Mammary epithelial cell (primary cell): Measurements from ENCODE around the gene NUDT13.

Source experiments
- CTCF ChIP-seq, 2 donors: IDR thresholded peaks in 1 of 2; conservative IDR thresholded peaks in 1 of 2; 2 replicates each; pipeline ENCODE4 v1.5.1; 2011 to 2012; ENCODE audit warnings: inconsistent platforms in 2 of 2, low read length in 2 of 2, mild to moderate bottlenecking in 2 of 2, control low read depth in 1 of 2, low read depth in 1 of 2; ENCODE audit not compliant: insufficient read depth in 1 of 2; ENCODE audit errors: extremely low read depth in 1 of 2
- EZH2 ChIP-seq: IDR thresholded peaks from 2 replicates; pipeline ENCODE4 v1.6.1; 2012; ENCODE audit warnings: low read length, inconsistent platforms, borderline replicate concordance

DNA sequence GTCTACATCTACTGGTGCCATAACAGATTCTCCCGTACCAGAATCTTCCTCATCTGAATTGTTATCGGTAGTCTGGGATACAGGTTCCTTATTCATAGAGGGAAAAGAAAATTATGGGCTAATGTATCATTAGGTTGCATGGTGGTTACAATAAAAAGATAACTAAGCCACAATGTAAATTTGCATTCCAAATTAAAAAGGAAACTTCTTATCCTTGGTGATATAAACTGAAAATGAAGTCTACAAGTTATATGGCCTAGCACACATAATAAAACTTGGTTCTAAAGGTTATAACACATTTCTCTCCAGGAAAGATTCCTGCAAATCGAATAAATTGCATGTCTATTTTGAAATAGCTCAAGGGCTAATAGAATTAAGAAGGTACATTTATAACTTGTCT lies 24.5 kb downstream of the NUDT13 start:
- TF ChIP-seq CTCF (conservative IDR thresholded peaks at IDR 0.05 in 1 of 2, IDR thresholded peaks at IDR 0.05 in 1 of 2; ENCODE audit: extremely low read depth in 1 of 2, insufficient read depth in 1 of 2, low read depth in 1 of 2, low read length in 2 of 2) (no peak), EZH2 (no peak)
